Measurements from ENCODE around the gene COX7A2L. TPM values are rescaled to one million over a fixed set of nuclear protein-coding genes. Genes with fewer than 3 reads are reported as not detected.
"Not testable (repeated sequence)": the region's sequence is repeated elsewhere in the genome, so short reads cannot be mapped to it uniquely, and the experiment has no call there.

Gene COX7A2L
- total RNA-seq, 2 donors from 2014 or later: 140 to 157 TPM

- H3K9me3 Mint-ChIP-seq: no peaks in the 10 kb centered on the region
- H3K36me3 Mint-ChIP-seq (ENCODE audit: insufficient read depth in 2 of 2): peaks cover 9 to 12% of the 10 kb centered on the region in 2 donors
- H3K27ac Mint-ChIP-seq: peak overlapping the region; percentile 91
- H3K4me3 Mint-ChIP-seq: peak overlapping the region; percentile 94 to 97
- peaks cover 55% of the 10 kb centered on the region for H3K4me1 Mint-ChIP-seq (ENCODE audit: low read depth)
- ATAC-seq (replicated peaks in 1 of 2) (no peak), DNase-seq (no peak)
- no peaks in the 10 kb centered on the region for H3K27me3 Mint-ChIP-seq (ENCODE audit: low read depth)
Measured at GRCh38 chr2:42360493-42360889, 526 bp downstream of the COX7A2L start.

GRCh38 chr2:42359965-42360483, 993 bp downstream of the COX7A2L start:
- no peaks in the 10 kb centered on the region for H3K9me3 Mint-ChIP-seq
- DNase-seq (peak in 1 of 2 donors; percentile 35), ATAC-seq (replicated peaks in 1 of 2) (peak in 1 of 2 donors; percentile 4)
- H3K4me3 Mint-ChIP-seq: peak overlapping the region; percentile 94 to 97
- peaks cover 55% of the 10 kb centered on the region for H3K4me1 Mint-ChIP-seq (ENCODE audit: low read depth)
- no peaks in the 10 kb centered on the region for H3K27me3 Mint-ChIP-seq (ENCODE audit: low read depth)
- peaks cover 9 to 12% of the 10 kb centered on the region in 2 donors for H3K36me3 Mint-ChIP-seq (ENCODE audit: insufficient read depth in 2 of 2)
- peak overlapping the region; percentile 91 for H3K27ac Mint-ChIP-seq

- no peaks in the 10 kb centered on the region for H3K9me3 Mint-ChIP-seq
- peak overlapping the region; percentile 91 for H3K27ac Mint-ChIP-seq
- peak overlapping the region; percentile 94 to 97 for H3K4me3 Mint-ChIP-seq
- H3K36me3 Mint-ChIP-seq (ENCODE audit: insufficient read depth in 2 of 2): peaks cover 9 to 12% of the 10 kb centered on the region in 2 donors
- DNase-seq (no peak), ATAC-seq (replicated peaks in 1 of 2) (no peak)
- H3K27me3 Mint-ChIP-seq (ENCODE audit: low read depth): no peaks in the 10 kb centered on the region
- peaks cover 60% of the 10 kb centered on the region for H3K4me1 Mint-ChIP-seq (ENCODE audit: low read depth)
Measured at GRCh38 chr2:42359304-42359964, 1.6 kb downstream of the COX7A2L start.

GRCh38 chr2:42353792-42354429, 7.1 kb downstream of the COX7A2L start:
- Mint-ChIP-seq H3K36me3 (ENCODE audit: insufficient read depth in 2 of 2) (peaks cover 8% of the 10 kb centered on the region in 2 donors), H3K27me3 (ENCODE audit: low read depth) (no peaks in the 10 kb centered on the region), H3K27ac (peak overlapping the region; percentile 83), H3K4me3 (peak overlapping the region in 1 of 2 donors; percentile 43), H3K4me1 (ENCODE audit: low read depth) (peaks cover 52% of the 10 kb centered on the region), H3K9me3 (no peaks in the 10 kb centered on the region)
- no peak for DNase-seq
- peak; percentile 81 to 94 for ATAC-seq (replicated peaks in 1 of 2)

GRCh38 chr2:42351864-42352263, 9.2 kb downstream of the COX7A2L start:
- H3K4me3 Mint-ChIP-seq: no peak overlapping the region
- DNase-seq: no peak
- no peaks in the 10 kb centered on the region for H3K27me3 Mint-ChIP-seq (ENCODE audit: low read depth)
- no peak overlapping the region for H3K27ac Mint-ChIP-seq
- H3K36me3 Mint-ChIP-seq (ENCODE audit: insufficient read depth in 2 of 2): peaks cover 8 to 19% of the 10 kb centered on the region in 2 donors
- no peak for ATAC-seq (replicated peaks in 1 of 2)
- H3K4me1 Mint-ChIP-seq (ENCODE audit: low read depth): peaks cover 32% of the 10 kb centered on the region
- H3K9me3 Mint-ChIP-seq: no peaks in the 10 kb centered on the region

- Mint-ChIP-seq H3K4me3 (no peak overlapping the region), H3K27me3 (ENCODE audit: low read depth) (no peaks in the 10 kb centered on the region), H3K9me3 (no peaks in the 10 kb centered on the region), H3K4me1 (ENCODE audit: low read depth) (peaks cover 21% of the 10 kb centered on the region), H3K36me3 (ENCODE audit: insufficient read depth in 2 of 2) (peaks cover 5 to 23% of the 10 kb centered on the region in 2 donors), H3K27ac (no peak overlapping the region)
- ATAC-seq (replicated peaks in 1 of 2): no peak
- DNase-seq: no peak
Measured at GRCh38 chr2:42350434-42351063, 10.5 kb downstream of the COX7A2L start.

- Mint-ChIP-seq H3K4me1 (ENCODE audit: low read depth) (peaks cover 9% of the 10 kb centered on the region), H3K4me3 (no peak overlapping the region), H3K27me3 (ENCODE audit: low read depth) (no peaks in the 10 kb centered on the region), H3K9me3 (no peaks in the 10 kb centered on the region), H3K27ac (no peak overlapping the region), H3K36me3 (ENCODE audit: insufficient read depth in 2 of 2) (peaks cover 5 to 26% of the 10 kb centered on the region in 2 donors)
- DNase-seq: no peak
- no peak for ATAC-seq (replicated peaks in 1 of 2)
Measured at GRCh38 chr2:42348113-42348805, 12.8 kb downstream of the COX7A2L start.

- H3K27me3 Mint-ChIP-seq (ENCODE audit: low read depth); ATAC-seq (replicated peaks in 1 of 2); H3K27ac Mint-ChIP-seq; H3K9me3 Mint-ChIP-seq; H3K4me3 Mint-ChIP-seq; DNase-seq: not testable (repeated sequence)
- Mint-ChIP-seq H3K36me3 (ENCODE audit: insufficient read depth in 2 of 2) (peaks cover 5 to 26% of the 10 kb centered on the region in 2 donors), H3K4me1 (ENCODE audit: low read depth) (peaks cover 12% of the 10 kb centered on the region)
Measured at GRCh38 chr2:42347518-42347917, 13.5 kb downstream of the COX7A2L start.

GRCh38 chr2:42346856-42347255, 14.2 kb downstream of the COX7A2L start:
- not testable (repeated sequence) for H3K27me3 Mint-ChIP-seq (ENCODE audit: low read depth); H3K4me3 Mint-ChIP-seq; DNase-seq; ATAC-seq (replicated peaks in 1 of 2); H3K9me3 Mint-ChIP-seq; H3K27ac Mint-ChIP-seq
- peaks cover 5 to 24% of the 10 kb centered on the region in 2 donors for H3K36me3 Mint-ChIP-seq (ENCODE audit: insufficient read depth in 2 of 2)
- H3K4me1 Mint-ChIP-seq (ENCODE audit: low read depth): peaks cover 19% of the 10 kb centered on the region

- no peak overlapping the region for H3K27ac Mint-ChIP-seq
- no peaks in the 10 kb centered on the region for H3K9me3 Mint-ChIP-seq
- DNase-seq (no peak), ATAC-seq (replicated peaks in 1 of 2) (no peak)
- peaks cover 27% of the 10 kb centered on the region for H3K4me1 Mint-ChIP-seq (ENCODE audit: low read depth)
- peaks cover 5 to 24% of the 10 kb centered on the region in 2 donors for H3K36me3 Mint-ChIP-seq (ENCODE audit: insufficient read depth in 2 of 2)
- no peak overlapping the region for H3K4me3 Mint-ChIP-seq
- no peaks in the 10 kb centered on the region for H3K27me3 Mint-ChIP-seq (ENCODE audit: low read depth)
Measured at GRCh38 chr2:42345986-42346385, 15.0 kb downstream of the COX7A2L start.

GRCh38 chr2:42342795-42343241, 18.2 kb downstream of the COX7A2L start:
- peaks cover 27% of the 10 kb centered on the region for H3K4me1 Mint-ChIP-seq (ENCODE audit: low read depth)
- ATAC-seq (replicated peaks in 1 of 2): peak in 1 of 2 donors; percentile 11
- H3K9me3 Mint-ChIP-seq: peaks cover 0 to 3% of the 10 kb centered on the region in 2 donors

GRCh38 chr2:42342061-42342794, 18.8 kb downstream of the COX7A2L start:
- DNase-seq (peak in 1 of 2 donors; percentile 19), ATAC-seq (replicated peaks in 1 of 2) (peak; percentile 64 to 78)
- H3K9me3 Mint-ChIP-seq: peaks cover 0 to 5% of the 10 kb centered on the region in 2 donors
- peak overlapping the region; percentile 68 for H3K27ac Mint-ChIP-seq
- H3K4me3 Mint-ChIP-seq: peak overlapping the region in 1 of 2 donors; percentile 19
- H3K4me1 Mint-ChIP-seq (ENCODE audit: low read depth): peaks cover 27% of the 10 kb centered on the region
- H3K36me3 Mint-ChIP-seq (ENCODE audit: insufficient read depth in 2 of 2): peaks cover 10 to 34% of the 10 kb centered on the region in 2 donors
- H3K27me3 Mint-ChIP-seq (ENCODE audit: low read depth): no peaks in the 10 kb centered on the region

More at GRCh38 chr2:42342795-42343241, 18.2 kb downstream of the COX7A2L start:
- Mint-ChIP-seq H3K27ac (peak overlapping the region; percentile 68), H3K4me3 (no peak overlapping the region), H3K27me3 (ENCODE audit: low read depth) (no peaks in the 10 kb centered on the region), H3K36me3 (ENCODE audit: insufficient read depth in 2 of 2) (peaks cover 10 to 32% of the 10 kb centered on the region in 2 donors)
- no peak for DNase-seq

All from activated T-cell treated with anti-CD3 and anti-CD28 coated beads, Interleukin-2, amount 50 U/mL, for 72 hours (primary cell).